ENCODE measurements around the gene RASGRP4. TPM values are rescaled to one million over a fixed set of nuclear protein-coding genes. Genes with fewer than 3 reads are reported as not detected.
"Not testable (repeated sequence)": the region's sequence is repeated elsewhere in the genome, so short reads cannot be mapped to it uniquely, and the experiment has no call there.

The RASGRP4 gene
- polyA plus RNA-seq, 2 of the 4 experiments (the other 2 are of a cell fraction), result 0.22 to 0.30 TPM

DNA sequence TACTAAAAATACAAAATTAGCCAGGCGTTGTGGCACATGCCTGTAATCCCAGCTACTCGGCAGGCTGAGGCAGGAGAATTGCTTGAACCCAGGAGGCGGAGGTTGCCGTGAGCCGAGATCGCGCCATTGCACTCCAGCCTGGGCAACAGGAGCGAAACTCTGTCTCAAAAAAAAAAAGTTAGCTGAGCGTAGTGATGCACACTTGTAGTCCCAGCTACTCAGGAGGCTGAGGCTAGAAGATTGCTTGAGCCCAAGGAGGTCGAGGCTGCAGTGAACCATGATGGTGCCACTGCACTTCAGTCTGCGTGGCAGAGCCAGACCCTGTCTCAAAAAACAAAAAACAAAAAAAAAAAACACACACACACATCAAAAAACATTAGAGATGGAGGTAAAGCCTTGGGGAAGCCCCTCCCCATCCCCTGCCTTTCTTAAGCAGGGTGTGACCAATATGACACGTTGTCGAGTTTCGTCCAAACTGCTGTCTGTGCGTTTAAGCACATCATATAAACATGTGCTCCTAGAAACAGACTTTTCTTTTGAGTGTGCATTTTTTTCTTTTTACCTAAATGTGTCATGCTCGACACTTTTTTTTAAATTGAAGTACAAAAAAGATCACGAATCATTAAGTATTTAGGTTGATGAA, 1.1 kb upstream of the RASGRP4 start:
- CTCF ChIA-PET, result interaction anchor here (11.1 kb wide), 1 partner anchor 24 kb away, joined by 116 read pairs; the partner anchor contains the start of gene FAM98C
- 54% methylated on average over 17 of the region's 17 CpGs for WGBS (ENCODE audit: missing lambda C conversion rate)
- DNase-seq (ENCODE audit: low read depth in 1 of 2, low spot score in 1 of 2); H3K27ac ChIP-seq; POLR2A ChIA-PET; H3K4me3 ChIP-seq; H3K9me3 ChIP-seq; ATAC-seq; H3K4me1 ChIP-seq; H3K4me2 ChIP-seq: not testable (repeated sequence)
- peak; percentile 88 for FAIRE-seq
- peak; percentile 74 for TF ChIP-seq MAFK (IDR thresholded peaks at IDR 0.05; ENCODE audit: partially characterized antibody)

DNA sequence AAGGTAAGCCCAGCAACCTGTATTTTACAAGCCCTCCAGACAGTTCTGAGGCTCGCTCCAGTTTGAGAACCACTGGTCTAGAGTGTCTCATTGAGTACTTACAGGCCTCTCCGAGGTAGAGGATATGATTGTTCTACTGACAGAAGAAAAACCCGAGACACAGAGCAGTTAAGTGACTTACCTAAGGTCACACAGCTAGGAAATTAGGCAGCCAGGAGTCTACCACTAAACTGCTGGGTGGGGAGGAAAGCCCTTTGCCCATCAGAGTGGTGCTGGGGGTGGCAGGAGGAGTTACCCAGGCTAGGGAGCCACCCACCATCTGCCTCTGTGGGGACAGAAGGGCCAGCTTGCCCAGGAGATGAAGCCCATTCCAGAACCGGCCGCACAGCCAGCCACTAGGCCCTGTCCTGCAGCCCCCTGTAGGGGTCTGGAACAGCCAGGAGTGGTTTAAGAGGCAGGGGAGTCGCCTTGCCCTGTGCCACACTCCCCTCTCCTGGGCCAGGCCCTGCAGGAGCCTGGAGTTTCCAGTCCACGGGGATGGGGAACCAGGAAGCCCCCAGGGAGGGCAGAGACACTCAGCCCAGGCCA, 703 bp downstream of the RASGRP4 start:
- FAIRE-seq, result no peak
- Histone ChIP-seq H3K4me3 (no peak overlapping the region), H3K4me1 (no peaks in the 10 kb centered on the region), H3K9me3 (no peaks in the 10 kb centered on the region), H3K27ac (no peak overlapping the region), H3K4me2 (no peak overlapping the region)
- ChIA-PET POLR2A (no interaction called here), CTCF (interaction anchor here (0.6 to 11.1 kb wide), 11 partner anchors 10 to 627 kb away, joined by 3 to 116 read pairs (median 3); partner anchors contain the start of genes FAM98C, MRPS12 and SARS2)
- no peak for DNase-seq (ENCODE audit: low read depth in 1 of 2, low spot score in 1 of 2)
- 59% methylated on average over 7 of the region's 7 CpGs for WGBS (ENCODE audit: missing lambda C conversion rate)
- peak in 1 of 2 experiments; percentile 10; a peak in 2 of 6 replicates for ATAC-seq
- TF ChIP-seq, protein P1, sequence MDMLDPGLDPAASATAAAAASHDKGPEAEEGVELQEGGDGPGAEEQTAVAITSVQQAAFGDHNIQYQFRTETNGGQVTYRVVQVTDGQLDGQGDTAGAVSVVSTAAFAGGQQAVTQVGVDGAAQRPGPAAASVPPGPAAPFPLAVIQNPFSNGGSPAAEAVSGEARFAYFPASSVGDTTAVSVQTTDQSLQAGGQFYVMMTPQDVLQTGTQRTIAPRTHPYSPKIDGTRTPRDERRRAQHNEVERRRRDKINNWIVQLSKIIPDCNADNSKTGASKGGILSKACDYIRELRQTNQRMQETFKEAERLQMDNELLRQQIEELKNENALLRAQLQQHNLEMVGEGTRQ (IDR thresholded peaks at IDR 0.05), result no peak
- TF ChIP-seq HOXA7 (CRISPR knock-in tag; IDR thresholded peaks at IDR 0.05) (no peak), ESRRA (IDR thresholded peaks at IDR 0.05; ENCODE audit: borderline replicate concordance, low read length) (no peak), POLR2A (IDR thresholded peaks at IDR 0.05; ENCODE audit: low read length) (no peak), ZFP36 (IDR thresholded peaks at IDR 0.05; ENCODE audit: borderline replicate concordance, partially characterized antibody) (peak; percentile 50), KDM5A (IDR thresholded peaks at IDR 0.05) (no peak), HOXB5 (CRISPR knock-in tag; IDR thresholded peaks at IDR 0.05) (no peak), ZC3H11A (IDR thresholded peaks at IDR 0.05) (no peak)
- TF ChIP-seq, protein P2, sequence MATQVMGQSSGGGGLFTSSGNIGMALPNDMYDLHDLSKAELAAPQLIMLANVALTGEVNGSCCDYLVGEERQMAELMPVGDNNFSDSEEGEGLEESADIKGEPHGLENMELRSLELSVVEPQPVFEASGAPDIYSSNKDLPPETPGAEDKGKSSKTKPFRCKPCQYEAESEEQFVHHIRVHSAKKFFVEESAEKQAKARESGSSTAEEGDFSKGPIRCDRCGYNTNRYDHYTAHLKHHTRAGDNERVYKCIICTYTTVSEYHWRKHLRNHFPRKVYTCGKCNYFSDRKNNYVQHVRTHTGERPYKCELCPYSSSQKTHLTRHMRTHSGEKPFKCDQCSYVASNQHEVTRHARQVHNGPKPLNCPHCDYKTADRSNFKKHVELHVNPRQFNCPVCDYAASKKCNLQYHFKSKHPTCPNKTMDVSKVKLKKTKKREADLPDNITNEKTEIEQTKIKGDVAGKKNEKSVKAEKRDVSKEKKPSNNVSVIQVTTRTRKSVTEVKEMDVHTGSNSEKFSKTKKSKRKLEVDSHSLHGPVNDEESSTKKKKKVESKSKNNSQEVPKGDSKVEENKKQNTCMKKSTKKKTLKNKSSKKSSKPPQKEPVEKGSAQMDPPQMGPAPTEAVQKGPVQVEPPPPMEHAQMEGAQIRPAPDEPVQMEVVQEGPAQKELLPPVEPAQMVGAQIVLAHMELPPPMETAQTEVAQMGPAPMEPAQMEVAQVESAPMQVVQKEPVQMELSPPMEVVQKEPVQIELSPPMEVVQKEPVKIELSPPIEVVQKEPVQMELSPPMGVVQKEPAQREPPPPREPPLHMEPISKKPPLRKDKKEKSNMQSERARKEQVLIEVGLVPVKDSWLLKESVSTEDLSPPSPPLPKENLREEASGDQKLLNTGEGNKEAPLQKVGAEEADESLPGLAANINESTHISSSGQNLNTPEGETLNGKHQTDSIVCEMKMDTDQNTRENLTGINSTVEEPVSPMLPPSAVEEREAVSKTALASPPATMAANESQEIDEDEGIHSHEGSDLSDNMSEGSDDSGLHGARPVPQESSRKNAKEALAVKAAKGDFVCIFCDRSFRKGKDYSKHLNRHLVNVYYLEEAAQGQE (IDR thresholded peaks at IDR 0.05), result no peak

DNA sequence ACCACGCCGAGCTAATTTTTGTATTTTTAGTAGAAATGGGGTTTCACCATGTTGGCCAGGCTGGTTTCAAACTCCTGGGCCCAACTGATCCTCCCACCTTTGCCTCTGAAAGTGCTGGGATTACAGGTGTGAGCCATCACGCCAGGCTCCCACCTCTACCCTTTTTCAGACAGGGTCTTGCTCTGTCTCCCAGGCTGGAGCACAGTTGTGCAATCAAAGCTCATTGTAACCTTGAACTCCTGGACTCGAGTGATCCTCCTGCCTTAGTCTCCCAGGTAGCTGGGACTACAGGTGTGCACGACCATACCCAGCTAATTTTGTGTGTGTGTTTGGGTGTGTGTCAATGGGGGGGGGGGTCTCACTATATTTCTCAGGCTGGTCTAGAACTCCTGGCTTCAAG, 1.7 kb downstream of the RASGRP4 start:
- CTCF ChIA-PET, result interaction anchor here (0.6 to 11.1 kb wide), 11 partner anchors 21 to 628 kb away, joined by 3 to 116 read pairs (median 4); partner anchors contain the start of genes FAM98C, MRPS12 and SARS2
- TF ChIP-seq CEBPB (IDR thresholded peaks at IDR 0.05), result peak in 1 of 2 experiments; percentile 62; a peak in 1 of 4 replicates
- no peak for TF ChIP-seq MAZ (IDR thresholded peaks at IDR 0.05; ENCODE audit: borderline replicate concordance, low read depth, low read length)
- TF ChIP-seq JUN (IDR thresholded peaks at IDR 0.05), result no peak
- no peak for TF ChIP-seq BHLHE40 (IDR thresholded peaks at IDR 0.05; ENCODE audit: low read depth, low read length)
- TF ChIP-seq CHD2 (IDR thresholded peaks at IDR 0.05; ENCODE audit: low read length, partially characterized antibody), result no peak
- DNase-seq (ENCODE audit: low read depth in 1 of 2, low spot score in 1 of 2) (no peak), FAIRE-seq (no peak), ATAC-seq (no peak)
- POLR2A ChIA-PET, result no interaction called here
- H3K4me1 ChIP-seq, result no peaks in the 10 kb centered on the region
- H3K4me2 ChIP-seq, result no peak overlapping the region
- H3K4me3 ChIP-seq, result no peak overlapping the region
- no peak overlapping the region for H3K27ac ChIP-seq
- no peaks in the 10 kb centered on the region for H3K9me3 ChIP-seq
- 66% methylated on average over 5 of the region's 5 CpGs for WGBS (ENCODE audit: missing lambda C conversion rate)

Measured in A549 (cell line).